Common myeloid progenitor, CD34-positive (primary cell): ENCODE data around the gene CDH1.

Experiments
- CTCF ChIA-PET: fragments of 350-600 bp; sonication (Branson Sonifier 250); formaldehyde crosslinking; loops from one replicate; lab custom pipeline; 2021; ENCODE audit warnings: antibody characterized with exemption; lab: Charles Lee
- POLR2A ChIA-PET: fragments of 350-600 bp; sonication (Branson Sonifier 250); formaldehyde crosslinking; loops from one replicate; lab custom pipeline; 2021; ENCODE audit warnings: antibody characterized with exemption; lab: Charles Lee
- DNase-seq, 3 donors: peaks; one replicate each; pipeline versions ENCODE4 v3.0.0 to v3.0.0-alpha.2; 2013
- H3K27ac ChIP-seq, 2 experiments: 1 replicate in 1 of 2; 2 replicates in 1 of 2; pipeline ENCODE4 v1.7.0; 2013; ENCODE audit warnings: inconsistent platforms in 2 of 2, low read length in 2 of 2, mild to moderate bottlenecking in 2 of 2, low read depth in 1 of 2, moderate library complexity in 1 of 2; ENCODE audit not compliant: severe bottlenecking in 2 of 2, insufficient read depth in 1 of 2, poor library complexity in 1 of 2
- H3K27me3 ChIP-seq, 5 experiments: replicated peaks in 2 of 5; 1 replicate in 3 of 5; 2 replicates in 2 of 5; pipeline versions ENCODE4 v1.6.1 to v1.7.0; 2013; ENCODE audit warnings: low read length in 4 of 5, mild to moderate bottlenecking in 2 of 5, moderate library complexity in 2 of 5, inconsistent platforms in 1 of 5; ENCODE audit not compliant: insufficient read depth in 5 of 5, control insufficient read depth in 4 of 5
- H3K36me3 ChIP-seq, 4 experiments: 1 replicate in 2 of 4; 2 replicates in 2 of 4; pipeline versions ENCODE4 v1.6.1 to v1.7.0; 2013; ENCODE audit warnings: low read length in 3 of 4, control low read depth in 1 of 4, mild to moderate bottlenecking in 1 of 4; ENCODE audit not compliant: control insufficient read depth in 4 of 4, insufficient read depth in 4 of 4
- H3K4me1 ChIP-seq, 4 experiments: 1 replicate in 3 of 4; 2 replicates in 1 of 4; pipeline versions ENCODE4 v1.6.1 to v1.7.1; 2013; ENCODE audit warnings: low read length in 3 of 4, mild to moderate bottlenecking in 3 of 4, control low read depth in 1 of 4, inconsistent platforms in 1 of 4, moderate library complexity in 1 of 4; ENCODE audit not compliant: control insufficient read depth in 4 of 4, insufficient read depth in 4 of 4; ENCODE audit errors: control extremely low read depth in 1 of 4
- H3K4me3 ChIP-seq, 7 experiments: 1 replicate in 4 of 7; 2 replicates in 3 of 7; pipeline versions ENCODE4 v1.5.1 to v1.7.0; 2013; ENCODE audit warnings: mild to moderate bottlenecking in 7 of 7, low read length in 6 of 7, moderate library complexity in 6 of 7, inconsistent platforms in 2 of 7, low read depth in 2 of 7, control low read depth in 1 of 7; ENCODE audit not compliant: insufficient read depth in 4 of 7, control insufficient read depth in 1 of 7; ENCODE audit errors: extremely low read depth in 1 of 7
- H3K9me3 ChIP-seq, 5 experiments: 1 replicate in 4 of 5; 2 replicates in 1 of 5; pipeline versions ENCODE4 v1.6.1 to v1.7.1; 2013; ENCODE audit warnings: low read length in 4 of 5, mild to moderate bottlenecking in 2 of 5, inconsistent platforms in 1 of 5, low read depth in 1 of 5, moderate library complexity in 1 of 5; ENCODE audit not compliant: control insufficient read depth in 4 of 5, insufficient read depth in 2 of 5; ENCODE audit errors: control extremely low read depth in 1 of 5
- whole genome bisulfite sequencing: methylation state at CpG from one replicate; pipeline ENCODE4 v1.1.5; 2013; ENCODE audit not compliant: insufficient coverage; 5-methylcytosine and 5-hydroxymethylcytosine counted together

The CDH1 gene

DNA sequence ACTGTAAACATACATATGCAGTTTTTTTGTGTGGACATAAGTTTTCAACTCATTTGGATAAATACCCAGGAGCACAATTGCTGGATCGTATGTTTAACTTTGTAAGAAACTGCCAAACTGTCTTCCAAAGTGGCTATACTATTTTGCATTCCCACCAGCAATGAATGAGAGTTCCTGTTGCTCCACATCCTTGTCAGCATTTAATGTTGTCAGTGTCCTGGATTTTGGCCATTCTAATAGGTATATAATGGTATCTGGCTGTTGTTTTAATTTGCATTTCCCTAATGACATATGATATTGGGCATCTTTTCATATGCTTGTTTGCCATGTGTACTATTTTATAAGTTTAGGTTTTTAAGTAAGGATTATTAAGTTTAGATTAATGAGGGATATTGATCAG, 120.4 kb downstream of the CDH1 start:
- Histone ChIP-seq H3K27me3 (peaks cover 0 to 7% (median 0%) of the 10 kb centered on the region in 5 experiments), H3K36me3 (peaks cover 0 to 7% (median 3%) of the 10 kb centered on the region in 4 experiments), H3K4me1 (no peaks in the 10 kb centered on the region), H3K4me3 (no peak overlapping the region), H3K27ac (no peak overlapping the region), H3K9me3 (no peaks in the 10 kb centered on the region)
- DNase-seq: no peak
- 86% methylated on average over 1 of the region's 1 CpG for WGBS
- ChIA-PET POLR2A (no interaction called here), CTCF (no interaction called here)

DNA sequence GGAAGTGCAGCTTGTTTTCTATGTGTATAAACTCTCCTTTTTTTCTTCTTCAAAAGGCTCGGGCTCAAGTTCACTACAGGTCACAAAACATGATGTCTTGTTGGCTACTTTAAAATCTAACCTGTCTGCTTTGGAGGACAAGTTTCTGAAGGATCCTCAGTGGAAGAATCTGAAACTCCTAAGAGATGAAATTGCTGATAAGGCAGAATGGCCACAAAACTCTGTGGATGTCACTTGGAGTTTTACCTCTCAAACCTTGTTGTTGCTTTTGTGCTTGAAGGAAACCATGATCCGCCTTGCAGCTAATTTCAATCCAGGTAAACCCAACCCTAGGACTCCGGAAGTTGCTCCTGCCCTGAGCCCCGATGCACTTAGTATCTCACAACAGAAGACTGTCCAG, 122.7 kb downstream of the CDH1 start:
- H3K9me3 ChIP-seq: no peaks in the 10 kb centered on the region
- POLR2A ChIA-PET: no interaction called here
- 95% methylated on average over 4 of the region's 4 CpGs for WGBS
- CTCF ChIA-PET: no interaction called here
- no peak overlapping the region for H3K4me3 ChIP-seq
- no peaks in the 10 kb centered on the region for H3K4me1 ChIP-seq
- peaks cover 0 to 4% (median 0%) of the 10 kb centered on the region in 5 experiments for H3K27me3 ChIP-seq
- peaks cover 0 to 12% (median 3%) of the 10 kb centered on the region in 4 experiments for H3K36me3 ChIP-seq
- no peak overlapping the region for H3K27ac ChIP-seq
- no peak for DNase-seq

- no peaks in the 10 kb centered on the region for H3K4me1 ChIP-seq
- H3K27me3 ChIP-seq: peaks cover 0 to 4% (median 0%) of the 10 kb centered on the region in 5 experiments
- no peak overlapping the region for H3K27ac ChIP-seq
- WGBS: 93% methylated on average over 9 of the region's 15 CpGs
- H3K9me3 ChIP-seq: no peaks in the 10 kb centered on the region
- H3K4me3 ChIP-seq: no peak overlapping the region
- ChIA-PET POLR2A (no interaction called here), CTCF (no interaction called here)
- H3K36me3 ChIP-seq: peaks cover 0 to 12% (median 3%) of the 10 kb centered on the region in 4 experiments
- DNase-seq: no peak
These were observed 124.1 kb downstream of the CDH1 start for GRCh38 chr16:68860978-68861892.

GRCh38 chr16:68866933-68867332, 129.8 kb downstream of the CDH1 start:
- no peak overlapping the region for H3K27ac ChIP-seq
- no peak overlapping the region for H3K4me3 ChIP-seq
- H3K36me3 ChIP-seq: peaks cover 0 to 12% (median 4%) of the 10 kb centered on the region in 4 experiments
- ChIA-PET POLR2A (no interaction called here), CTCF (no interaction called here)
- H3K27me3 ChIP-seq: no peaks in the 10 kb centered on the region
- H3K4me1 ChIP-seq: no peaks in the 10 kb centered on the region
- 100% methylated on average over 3 of the region's 6 CpGs for WGBS
- no peaks in the 10 kb centered on the region for H3K9me3 ChIP-seq
- DNase-seq: no peak

GRCh38 chr16:68869492-68870088, 132.5 kb downstream of the CDH1 start:
- Histone ChIP-seq H3K36me3 (peaks cover 0 to 18% (median 0%) of the 10 kb centered on the region in 4 experiments), H3K27me3 (no peaks in the 10 kb centered on the region), H3K9me3 (no peaks in the 10 kb centered on the region), H3K4me3 (no peak overlapping the region), H3K27ac (no peak overlapping the region), H3K4me1 (no peaks in the 10 kb centered on the region)
- peak in 2 of 3 donors; percentile 6 to 13 for DNase-seq
- WGBS: 90% methylated on average over 4 of the region's 4 CpGs
- CTCF ChIA-PET: no interaction called here
- POLR2A ChIA-PET: no interaction called here

DNA sequence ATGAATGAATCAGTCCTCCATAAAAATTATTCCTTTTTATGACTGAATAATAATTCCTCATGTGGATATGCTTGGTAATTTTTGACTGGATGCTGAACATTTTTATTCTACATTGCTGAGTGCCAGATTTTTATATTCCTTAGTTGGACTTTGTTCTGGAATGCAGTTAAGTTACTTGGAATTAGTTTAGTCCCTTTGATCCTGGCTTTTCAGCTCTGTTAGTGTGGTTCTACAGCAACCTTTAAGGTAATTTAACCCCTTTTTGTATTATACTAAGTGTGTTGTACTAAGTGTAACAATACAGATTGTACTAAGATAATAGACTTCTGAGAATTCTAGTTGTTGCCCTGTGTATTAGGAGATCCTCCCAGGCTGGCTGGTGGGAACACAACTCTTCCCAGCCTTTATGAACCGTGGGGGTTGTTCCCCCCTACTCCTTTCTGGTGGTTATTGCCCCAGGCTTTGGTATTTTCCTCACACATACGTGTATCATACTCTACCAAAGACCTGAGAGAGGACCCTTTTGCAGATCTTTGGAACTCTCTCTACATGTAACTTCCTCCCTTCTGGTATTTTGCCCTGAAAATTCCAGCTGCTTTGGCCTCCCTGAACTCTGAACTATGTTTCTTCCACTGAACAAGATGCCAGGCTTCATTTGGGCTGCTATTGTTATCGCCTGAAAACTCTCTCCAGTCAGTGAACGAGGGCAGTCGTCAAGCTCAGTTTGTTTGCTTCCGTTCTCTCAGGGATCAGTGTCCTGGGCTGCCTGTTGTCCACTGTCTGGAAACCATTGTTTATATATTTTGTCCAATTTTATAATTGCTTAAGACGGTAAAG, 136.8 kb downstream of the CDH1 start:
- Histone ChIP-seq H3K36me3 (peaks cover 0 to 23% (median 3%) of the 10 kb centered on the region in 4 experiments), H3K27me3 (no peaks in the 10 kb centered on the region), H3K4me1 (no peaks in the 10 kb centered on the region), H3K4me3 (no peak overlapping the region), H3K9me3 (no peaks in the 10 kb centered on the region), H3K27ac (no peak overlapping the region)
- WGBS: 92% methylated on average over 2 of the region's 7 CpGs
- no peak for DNase-seq
- CTCF ChIA-PET: no interaction called here
- POLR2A ChIA-PET: no interaction called here
